22Rv1 (cell line): ENCODE results near the gene MEPE.
A peak's percentile ranks its signal among the peaks of the same experiment; 100 is the strongest.

ENCODE experiments used
- ZFX ChIP-seq: fragments of 450-650 bp; IDR thresholded peaks from 2 replicates; pipeline ENCODE4 v1.6.1; 2017; ENCODE audit warnings: antibody characterized with exemption, borderline replicate concordance
- TF ChIP-seq, protein P1 (sequence below): fragments of 450-650 bp; IDR thresholded peaks from 2 replicates; pipeline ENCODE4 v1.5.1; 2017; ENCODE audit warnings: mild to moderate bottlenecking

DNA sequence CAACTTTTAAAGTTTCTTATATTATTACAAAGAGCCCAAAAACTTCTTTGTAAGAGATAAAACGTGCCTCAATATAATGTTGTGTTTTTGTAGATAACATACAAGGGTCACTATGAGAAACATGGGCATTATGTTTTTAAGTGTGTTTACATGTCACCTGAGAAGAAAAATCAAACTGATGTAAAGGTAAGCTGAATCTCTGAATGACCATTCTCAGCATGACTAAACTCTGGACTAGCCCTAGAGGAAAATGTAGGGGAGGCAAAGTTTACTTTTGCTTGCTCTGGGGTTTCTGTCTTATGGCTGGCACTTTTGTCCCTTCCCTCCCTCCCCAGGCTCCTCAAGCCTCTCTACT is 6.8 kb downstream of the MEPE start:
- TF ChIP-seq, protein P1, sequence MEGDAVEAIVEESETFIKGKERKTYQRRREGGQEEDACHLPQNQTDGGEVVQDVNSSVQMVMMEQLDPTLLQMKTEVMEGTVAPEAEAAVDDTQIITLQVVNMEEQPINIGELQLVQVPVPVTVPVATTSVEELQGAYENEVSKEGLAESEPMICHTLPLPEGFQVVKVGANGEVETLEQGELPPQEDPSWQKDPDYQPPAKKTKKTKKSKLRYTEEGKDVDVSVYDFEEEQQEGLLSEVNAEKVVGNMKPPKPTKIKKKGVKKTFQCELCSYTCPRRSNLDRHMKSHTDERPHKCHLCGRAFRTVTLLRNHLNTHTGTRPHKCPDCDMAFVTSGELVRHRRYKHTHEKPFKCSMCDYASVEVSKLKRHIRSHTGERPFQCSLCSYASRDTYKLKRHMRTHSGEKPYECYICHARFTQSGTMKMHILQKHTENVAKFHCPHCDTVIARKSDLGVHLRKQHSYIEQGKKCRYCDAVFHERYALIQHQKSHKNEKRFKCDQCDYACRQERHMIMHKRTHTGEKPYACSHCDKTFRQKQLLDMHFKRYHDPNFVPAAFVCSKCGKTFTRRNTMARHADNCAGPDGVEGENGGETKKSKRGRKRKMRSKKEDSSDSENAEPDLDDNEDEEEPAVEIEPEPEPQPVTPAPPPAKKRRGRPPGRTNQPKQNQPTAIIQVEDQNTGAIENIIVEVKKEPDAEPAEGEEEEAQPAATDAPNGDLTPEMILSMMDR: peak; percentile 60
- no peak for TF ChIP-seq ZFX
